Stimulated activated CD8-positive, alpha-beta memory T cell treated with anti-CD3 and anti-CD28 coated beads, Interleukin-4, amount 100 ng/mL, for 4 hours (primary cell): Measurements from ENCODE around the gene SGIP1.
"Not testable (repeated sequence)": the region's sequence is repeated elsewhere in the genome, so short reads cannot be mapped to it uniquely, and the experiment has no call there.

Experiments used
- DNase-seq, 2 donors: peaks; one replicate each; pipeline ENCODE4 v3.0.0-alpha.2; 2020; ENCODE audit warnings: low read depth in 2 of 2, low spot score in 1 of 2

The SGIP1 gene

GRCh38 chr1:66795839-66796238 lies 261.9 kb downstream of the SGIP1 start:
- not testable (repeated sequence) for DNase-seq
